HepG2 (cell line): Measurements from ENCODE around the gene RHOT2. TPM values are rescaled to one million over a fixed set of nuclear protein-coding genes. Genes with fewer than 3 reads are reported as not detected.

ENCODE experiments used
- BORCS8-MEF2B ChIP-seq: sonication (generic); formaldehyde crosslinking; IDR thresholded peaks from 2 replicates; pipeline ENCODE4 v1.8.0; 2022; ENCODE audit warnings: mild to moderate bottlenecking, missing genetic modification reagents
- BRCA1 ChIP-seq: sonication (generic); formaldehyde crosslinking; IDR thresholded peaks from 2 replicates; pipeline ENCODE4 v1.4.0; 2020; ENCODE audit warnings: missing genetic modification reagents
- CREM ChIP-seq, 2 experiments: sonication (generic) in 1 of 2; formaldehyde crosslinking in 1 of 2; IDR thresholded peaks; 2 replicates each; pipeline versions ENCODE4 v1.4.0 to v1.6.1; 2016 to 2020; ENCODE audit warnings: antibody characterized with exemption in 1 of 2, mild to moderate bottlenecking in 1 of 2, missing genetic modification reagents in 1 of 2
- EP300 ChIP-seq, 3 experiments: sonication (generic) in 1 of 3; formaldehyde crosslinking in 1 of 3; IDR thresholded peaks; 2 replicates each; pipeline versions ENCODE4 v1.5.1 to v1.6.1; 2011 to 2020; ENCODE audit warnings: low read depth in 2 of 3, low read length in 2 of 3, borderline replicate concordance in 1 of 3, improper control_type of control experiment in 1 of 3, mild to moderate bottlenecking in 1 of 3, missing genetic modification reagents in 1 of 3, moderate library complexity in 1 of 3
- FLYWCH1 ChIP-seq: sonication (generic); formaldehyde crosslinking; IDR thresholded peaks from 2 replicates; pipeline ENCODE4 v1.8.1; 2023; ENCODE audit warnings: mild to moderate bottlenecking, missing genetic modification reagents
- HOXA9 ChIP-seq: sonication (generic); formaldehyde crosslinking; IDR thresholded peaks from 2 replicates; pipeline ENCODE4 v1.8.1; 2022; ENCODE audit warnings: missing genetic modification reagents, mild to moderate bottlenecking, moderate library complexity, borderline replicate concordance
- JDP2 ChIP-seq: sonication (generic); formaldehyde crosslinking; IDR thresholded peaks from 2 replicates; pipeline ENCODE4 v1.8.1; 2022; ENCODE audit warnings: missing genetic modification reagents, borderline replicate concordance
- JUND ChIP-seq: sonication (generic); formaldehyde crosslinking; IDR thresholded peaks from 2 replicates; pipeline ENCODE4 v1.8.0; 2022; ENCODE audit warnings: mild to moderate bottlenecking, missing genetic modification reagents
- LBX2 ChIP-seq: sonication (generic); formaldehyde crosslinking; IDR thresholded peaks from 2 replicates; pipeline ENCODE4 v1.5.0; 2020; ENCODE audit warnings: missing genetic modification reagents, mild to moderate bottlenecking, borderline replicate concordance
- MAZ ChIP-seq, 2 experiments: sonication (generic) in 1 of 2; formaldehyde crosslinking in 1 of 2; IDR thresholded peaks; 2 replicates each; pipeline versions ENCODE4 v1.5.0 to v1.6.1; 2012 to 2020; ENCODE audit warnings: low read depth in 2 of 2, mild to moderate bottlenecking in 2 of 2, borderline replicate concordance in 1 of 2, improper control_type of control experiment in 1 of 2, low read length in 1 of 2, missing genetic modification reagents in 1 of 2, moderate library complexity in 1 of 2
- MIER3 ChIP-seq: IDR thresholded peaks from 2 replicates; pipeline ENCODE4 v1.6.1; 2016; ENCODE audit warnings: missing compliant biosample characterization, borderline replicate concordance
- MXD1 ChIP-seq: sonication (generic); formaldehyde crosslinking; IDR thresholded peaks from 2 replicates; pipeline ENCODE4 v1.4.0; 2020; ENCODE audit warnings: mild to moderate bottlenecking, missing genetic modification reagents
- MYC ChIP-seq: sonication (generic); formaldehyde crosslinking; IDR thresholded peaks from 2 replicates; pipeline ENCODE4 v1.9.0; 2021; ENCODE audit warnings: missing genetic modification reagents, borderline replicate concordance
- RBM39 ChIP-seq: fragments of 200-400 bp; formaldehyde crosslinking; IDR thresholded peaks from one replicate; pipeline ENCODE4 v1.6.1; 2018; ENCODE audit warnings: antibody characterized with exemption, mild to moderate bottlenecking, low read depth, low read length; ENCODE audit not compliant: poor library complexity, severe bottlenecking
- SNAPC5 ChIP-seq: sonication (generic); formaldehyde crosslinking; IDR thresholded peaks from 2 replicates; pipeline ENCODE4 v1.8.1; 2023; ENCODE audit warnings: mild to moderate bottlenecking, missing genetic modification reagents, borderline replicate concordance
- SP1 ChIP-seq, 2 experiments: fragments of 450-650 bp in 1 of 2; sonication (generic) in 1 of 2; formaldehyde crosslinking in 1 of 2; IDR thresholded peaks; 2 replicates each; pipeline versions ENCODE4 v1.4.0 to v1.6.1; 2016 to 2020; ENCODE audit warnings: missing genetic modification reagents in 1 of 2
- STAG1 ChIP-seq: sonication (generic); formaldehyde crosslinking; IDR thresholded peaks from 2 replicates; pipeline ENCODE4 v1.4.0; 2020; ENCODE audit warnings: missing genetic modification reagents
- TGIF2 ChIP-seq: IDR thresholded peaks from 2 replicates; pipeline ENCODE4 v1.6.1; 2016; ENCODE audit warnings: control low read depth, missing compliant biosample characterization
- UBTF ChIP-seq: sonication (generic); formaldehyde crosslinking; IDR thresholded peaks from 2 replicates; pipeline ENCODE4 v1.4.0; 2020; ENCODE audit warnings: mild to moderate bottlenecking, missing genetic modification reagents
- ZBTB7A ChIP-seq: sonication (generic); formaldehyde crosslinking; IDR thresholded peaks from 2 replicates; pipeline ENCODE4 v1.8.0; 2022; ENCODE audit warnings: mild to moderate bottlenecking, missing genetic modification reagents
- ZMYM2 ChIP-seq: sonication (generic); formaldehyde crosslinking; IDR thresholded peaks from 2 replicates; pipeline ENCODE4 v1.8.0; 2022; ENCODE audit warnings: mild to moderate bottlenecking, missing genetic modification reagents
- ZNF33A ChIP-seq: sonication (generic); formaldehyde crosslinking; IDR thresholded peaks from 2 replicates; pipeline ENCODE4 v1.5.1; 2020; ENCODE audit warnings: missing genetic modification reagents, mild to moderate bottlenecking, moderate library complexity, borderline replicate concordance
- ZNF558 ChIP-seq: sonication (generic); formaldehyde crosslinking; IDR thresholded peaks from 2 replicates; pipeline ENCODE4 v1.9.0; 2022; ENCODE audit warnings: mild to moderate bottlenecking, missing genetic modification reagents, borderline replicate concordance
- ZNF607 ChIP-seq: sonication (generic); formaldehyde crosslinking; IDR thresholded peaks from 2 replicates; pipeline ENCODE4 v1.5.1; 2020; ENCODE audit warnings: missing genetic modification reagents, mild to moderate bottlenecking, borderline replicate concordance
- ZSCAN31 ChIP-seq: sonication (generic); formaldehyde crosslinking; IDR thresholded peaks from 2 replicates; pipeline ENCODE4 v1.5.0; 2020; ENCODE audit warnings: low read depth, mild to moderate bottlenecking, missing genetic modification reagents
- polyA plus RNA-seq, 8 experiments: library from polyadenylated mRNA; depleted of rRNA in 3 of 8; stranded (reverse) in 7 of 8; unstranded in 1 of 8; fragments of >200 nt; fragmentation: Illumina TruSeq in 4 of 8; extraction: Trizol in 4 of 8; gene quantifications; 2 replicates each; pipeline versions ENCODE4 v1.2.1 to v1.2.3, GENCODE V29; 2011 to 2016; ENCODE audit warnings: low read depth in 4 of 8, missing spikeins in 1 of 8, mixed read lengths in 1 of 8; ENCODE audit not compliant: insufficient read depth in 1 of 8
- total RNA-seq, 5 experiments: library from RNA; depleted of rRNA; stranded (reverse); fragments of >200 nt; fragmentation: Illumina TruSeq; extraction: Trizol; gene quantifications; 2 replicates each; pipeline ENCODE4 v1.2.3, GENCODE V29; 2016; ENCODE audit warnings: low read depth in 1 of 5

The RHOT2 gene
- total and polyA plus RNA-seq, 2 of the 13 experiments (the other 11 are each of a cell fraction or from before 2014, with no cell fraction given): 63.6 to 76.9 TPM

GRCh38 chr16:679814-680624, 12.1 kb downstream of the RHOT2 start, which contains the start of gene STUB1 (continued):
- TF ChIP-seq UBTF (CRISPR knock-in tag) (0 out of 2 replicates have a peak, but pooled peaks have one; percentile 4), SNAPC5 (CRISPR knock-in tag) (no peak), CREM (IDR thresholded peaks at IDR 0.05) (no peak), CREM (CRISPR knock-in tag; IDR thresholded peaks at IDR 0.05) (no peak), ZBTB7A (CRISPR knock-in tag) (no peak), MYC (peak; percentile 70), ZMYM2 (peak; percentile 14; the same call in 1 of the 2 replicates), MAZ (IDR thresholded peaks at IDR 0.05; ENCODE audit: borderline replicate concordance, low read depth, low read length) (peak; percentile 41; the same call in 1 of the 2 replicates), MAZ (CRISPR knock-in tag; IDR thresholded peaks at IDR 0.05; ENCODE audit: low read depth) (no peak; the same call in none of the 2 replicates), BRCA1 (CRISPR knock-in tag) (no peak), FLYWCH1 (CRISPR knock-in tag) (no peak), ZNF33A (no peak), BORCS8-MEF2B (no peak), HOXA9 (CRISPR knock-in tag) (no peak), JDP2 (CRISPR knock-in tag) (no peak), STAG1 (CRISPR knock-in tag) (peak; percentile 7; the same call in 1 of the 2 replicates), TGIF2 (peak; percentile 47; the same call in 1 of the 2 replicates), LBX2 (CRISPR knock-in tag) (no peak), EP300 (IDR thresholded peaks at IDR 0.05; ENCODE audit: low read depth in 2 of 2, low read length in 2 of 2) (no peak), EP300 (CRISPR knock-in tag; IDR thresholded peaks at IDR 0.05; ENCODE audit: borderline replicate concordance) (no peak), SP1 (IDR thresholded peaks at IDR 0.05) (no peak), SP1 (CRISPR knock-in tag; IDR thresholded peaks at IDR 0.05) (0 out of 2 replicates have a peak, but pooled peaks have one; percentile 35), ZNF607 (CRISPR knock-in tag) (0 out of 2 replicates have a peak, but pooled peaks have one; percentile 62), JUND (CRISPR knock-in tag) (no peak), ZNF558 (CRISPR knock-in tag) (no peak), ZSCAN31 (no peak), MXD1 (CRISPR knock-in tag) (peak; percentile 38; the same call in 1 of the 2 replicates), MIER3 (CRISPR knock-in tag) (no peak; the same call in 1 of the 2 replicates), RBM39 (peak; percentile 14)
